ENCODE measurements around the gene KIF1B.

KIF1B gene

GRCh38 chr1:10189659-10190058 lies 20.7 kb upstream of the KIF1B start:
- Histone ChIP-seq H3K36me3 (ENCODE audit: control insufficient read depth in 2 of 2, insufficient read depth in 1 of 2, low read length in 2 of 2) (no peaks in the 10 kb centered on the region), H3K9me3 (ENCODE audit: control insufficient read depth, insufficient read depth, low read depth, low read length) (no peaks in the 10 kb centered on the region), H3K4me1 (ENCODE audit: control insufficient read depth, insufficient read depth, low read length) (no peaks in the 10 kb centered on the region), H3K27ac (ENCODE audit: extremely low read depth, low read depth, low read length) (no peak overlapping the region), H3K4me3 (ENCODE audit: low read depth, low read length) (no peak overlapping the region)
- CTCF ChIA-PET, result no interaction called here
- TF ChIP-seq ZNF112 (tag by site-specific recombination; IDR thresholded peaks at IDR 0.05), result no peak
- no peak for TF ChIP-seq ZNF514 (tag by site-specific recombination; IDR thresholded peaks at IDR 0.05)
- TF ChIP-seq ZNF133 (tag by site-specific recombination; IDR thresholded peaks at IDR 0.05), result no peak
- TF ChIP-seq ZFP41 (tag by site-specific recombination; IDR thresholded peaks at IDR 0.05; ENCODE audit: borderline replicate concordance), result no peak
- TF ChIP-seq KLF10 (tag by site-specific recombination; IDR thresholded peaks at IDR 0.05), result no peak
- no peak for TF ChIP-seq ZNF366 (tag by site-specific recombination; conservative IDR thresholded peaks at IDR 0.05)
- no peak for TF ChIP-seq ZNF175 (tag by site-specific recombination; IDR thresholded peaks at IDR 0.05)
- no peak for TF ChIP-seq ZNF704 (tag by site-specific recombination; IDR thresholded peaks at IDR 0.05)
- no peak for TF ChIP-seq ZNF394 (tag by site-specific recombination; IDR thresholded peaks at IDR 0.05; ENCODE audit: borderline replicate concordance)
- no peak for TF ChIP-seq INSM2 (tag by site-specific recombination; IDR thresholded peaks at IDR 0.05)
- no peak for TF ChIP-seq ZSCAN16 (tag by site-specific recombination; IDR thresholded peaks at IDR 0.05)
- TF ChIP-seq SP3 (tag by site-specific recombination; IDR thresholded peaks at IDR 0.05), result no peak
- TF ChIP-seq ZNF391 (tag by site-specific recombination; IDR thresholded peaks at IDR 0.05; ENCODE audit: borderline replicate concordance, low read depth), result no peak
- TF ChIP-seq SCRT2 (tag by site-specific recombination; IDR thresholded peaks at IDR 0.05), result no peak
- TF ChIP-seq ZNF558 (tag by site-specific recombination; IDR thresholded peaks at IDR 0.05), result no peak
- no peak for TF ChIP-seq ZNF350 (tag by site-specific recombination; IDR thresholded peaks at IDR 0.05)
- no peak for TF ChIP-seq ZNF24 (tag by site-specific recombination; IDR thresholded peaks at IDR 0.05)
- no peak for TF ChIP-seq ZNF221 (tag by site-specific recombination; IDR thresholded peaks at IDR 0.05; ENCODE audit: borderline replicate concordance)
- no peak for TF ChIP-seq ZNF600 (tag by site-specific recombination; IDR thresholded peaks at IDR 0.05)
- POLR2A ChIA-PET, result no interaction called here

DNA sequence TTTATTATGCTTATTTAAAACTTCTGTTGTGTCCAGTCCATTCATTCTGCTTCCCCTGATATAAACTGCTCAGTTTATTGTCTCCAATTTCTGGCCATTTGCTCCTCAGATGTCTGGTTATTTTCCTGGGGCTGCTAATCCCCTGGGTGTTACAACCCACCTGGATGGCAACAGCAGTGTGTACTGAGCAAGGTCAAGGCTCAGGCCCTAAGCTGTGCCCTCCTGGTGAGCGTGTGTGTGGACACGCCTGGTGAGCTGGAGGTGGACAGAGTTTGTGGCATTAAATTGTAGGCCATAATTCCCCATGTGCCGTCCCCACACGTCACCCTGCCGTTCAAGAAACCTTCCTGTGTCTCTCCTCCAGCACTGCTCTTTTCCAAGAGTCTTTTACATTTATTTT lies 18.1 kb upstream of the KIF1B start:
- CTCF ChIA-PET, result interaction anchor here (0.6 to 0.9 kb wide), 2 partner anchors 18 to 26 kb away, joined by 4 to 5 read pairs; partner anchors contain the start of gene KIF1B

More for the DNA sequence above, 18.1 kb upstream of the KIF1B start:
- Histone ChIP-seq H3K36me3 (ENCODE audit: control insufficient read depth in 2 of 2, insufficient read depth in 1 of 2, low read length in 2 of 2) (no peaks in the 10 kb centered on the region), H3K9me3 (ENCODE audit: control insufficient read depth, insufficient read depth, low read depth, low read length) (no peaks in the 10 kb centered on the region), H3K4me3 (ENCODE audit: low read depth, low read length) (no peak overlapping the region), H3K4me1 (ENCODE audit: control insufficient read depth, insufficient read depth, low read length) (no peaks in the 10 kb centered on the region), H3K27ac (ENCODE audit: extremely low read depth, low read depth, low read length) (no peak overlapping the region)
- no peak for TF ChIP-seq ZNF155 (tag by site-specific recombination; IDR thresholded peaks at IDR 0.05)
- no peak for TF ChIP-seq PRDM6 (tag by site-specific recombination; IDR thresholded peaks at IDR 0.05)
- TF ChIP-seq ZNF214 (tag by site-specific recombination; IDR thresholded peaks at IDR 0.05; ENCODE audit: borderline replicate concordance), result no peak
- no peak for TF ChIP-seq ZNF658 (tag by site-specific recombination; IDR thresholded peaks at IDR 0.05)
- no peak for TF ChIP-seq ZSCAN4 (tag by site-specific recombination; IDR thresholded peaks at IDR 0.05)
- no peak for TF ChIP-seq PRDM2 (tag by site-specific recombination; IDR thresholded peaks at IDR 0.05; ENCODE audit: borderline replicate concordance)
- POLR2A ChIA-PET, result no interaction called here
